Activated T-cell treated with anti-CD3 and anti-CD28 coated beads, Interleukin-2, amount 50 U/mL, for 24 hours (primary cell): ENCODE data around the gene CSTB.

Experiments
- DNase-seq: peaks from one replicate; pipeline ENCODE4 v3.0.0-alpha.2; 2020
- H3K27ac Mint-ChIP-seq: 2 replicates; pipeline ENCODE4 v1.8.0; 2020; ENCODE audit warnings: mild to moderate bottlenecking, mixed read lengths
- H3K27me3 Mint-ChIP-seq: 2 replicates; pipeline ENCODE4 v1.8.0; 2020; ENCODE audit warnings: mixed read lengths
- H3K36me3 Mint-ChIP-seq: 2 replicates; pipeline ENCODE4 v1.8.0; 2020; ENCODE audit warnings: low read depth, mixed read lengths
- H3K4me1 Mint-ChIP-seq: 2 replicates; pipeline ENCODE4 v1.8.0; 2020; ENCODE audit warnings: low read depth, mixed read lengths
- H3K4me3 Mint-ChIP-seq: 2 replicates; pipeline ENCODE4 v1.8.0; 2020; ENCODE audit warnings: mild to moderate bottlenecking, moderate library complexity, mixed read lengths
- H3K9me3 Mint-ChIP-seq: 2 replicates; pipeline ENCODE4 v1.8.0; 2020; ENCODE audit warnings: mixed read lengths

Gene CSTB

GRCh38 chr21:43771698-43772424, 4.2 kb downstream of the CSTB start:
- Mint-ChIP-seq H3K27ac (peak overlapping the region; percentile 27), H3K36me3 (peaks cover 37% of the 10 kb centered on the region), H3K9me3 (no peaks in the 10 kb centered on the region), H3K4me3 (no peak overlapping the region), H3K27me3 (no peaks in the 10 kb centered on the region), H3K4me1 (peaks cover 27% of the 10 kb centered on the region)
- no peak for DNase-seq

DNA sequence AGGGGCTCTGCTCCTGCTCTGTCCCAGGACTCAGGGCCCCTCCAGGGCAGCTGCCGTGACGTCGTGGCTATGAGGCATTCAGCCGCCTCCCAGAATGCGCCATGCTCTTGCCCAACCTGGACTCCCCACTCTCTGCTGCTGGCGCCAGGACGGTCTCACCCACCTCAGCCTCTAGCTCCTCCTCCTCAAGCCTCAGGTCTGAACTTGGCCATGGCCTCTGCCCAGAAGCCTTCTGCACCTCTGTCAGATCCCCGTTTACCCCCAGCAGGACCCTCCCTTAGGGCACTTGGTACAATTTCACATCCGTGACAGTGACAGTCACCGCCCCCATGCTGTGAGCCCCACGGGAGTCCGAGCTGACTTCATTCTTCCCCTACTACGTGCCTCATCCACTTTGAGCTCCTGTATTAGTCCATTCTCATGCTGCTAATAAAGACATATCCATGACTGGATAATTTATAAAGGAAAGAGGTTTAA, 4.9 kb downstream of the CSTB start:
- peak overlapping the region; percentile 27 for H3K27ac Mint-ChIP-seq
- H3K4me1 Mint-ChIP-seq: peaks cover 27% of the 10 kb centered on the region
- no peaks in the 10 kb centered on the region for H3K9me3 Mint-ChIP-seq
- DNase-seq: no peak
- H3K27me3 Mint-ChIP-seq: no peaks in the 10 kb centered on the region
- no peak overlapping the region for H3K4me3 Mint-ChIP-seq
- peaks cover 37% of the 10 kb centered on the region for H3K36me3 Mint-ChIP-seq

DNA sequence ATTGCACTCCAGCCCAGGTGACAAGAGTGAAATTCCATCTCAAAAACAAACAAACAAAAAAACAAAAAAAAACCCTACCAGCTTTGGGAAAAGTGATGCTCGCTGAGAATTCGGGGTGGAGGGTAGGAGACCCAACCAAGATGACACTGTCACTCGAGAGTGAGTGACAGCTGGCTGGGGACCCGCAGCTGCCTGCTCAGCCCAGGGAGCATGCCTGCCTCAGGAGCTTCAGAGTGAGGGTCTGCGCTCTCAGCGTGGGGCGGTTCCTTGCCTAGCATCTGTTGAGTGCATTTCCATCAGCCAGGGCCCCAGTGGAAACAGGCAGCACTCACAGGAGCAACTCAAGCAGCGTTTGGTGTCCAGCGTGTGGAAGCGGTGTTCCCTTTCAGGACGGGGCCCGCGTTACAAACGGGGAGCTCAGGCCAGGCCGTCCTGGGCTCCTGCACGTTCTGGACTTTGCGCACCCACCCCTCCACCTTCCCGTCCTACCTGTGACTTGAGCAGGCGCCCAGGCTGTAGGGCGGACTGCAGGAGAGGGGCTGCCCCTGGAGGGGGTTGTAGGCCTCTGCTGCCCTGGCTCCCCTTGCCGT, 5.9 kb downstream of the CSTB start:
- no peak overlapping the region for H3K4me3 Mint-ChIP-seq
- peaks cover 32% of the 10 kb centered on the region for H3K36me3 Mint-ChIP-seq
- no peak for DNase-seq
- H3K27ac Mint-ChIP-seq: no peak overlapping the region
- H3K4me1 Mint-ChIP-seq: peaks cover 22% of the 10 kb centered on the region
- H3K27me3 Mint-ChIP-seq: no peaks in the 10 kb centered on the region
- H3K9me3 Mint-ChIP-seq: no peaks in the 10 kb centered on the region

DNA sequence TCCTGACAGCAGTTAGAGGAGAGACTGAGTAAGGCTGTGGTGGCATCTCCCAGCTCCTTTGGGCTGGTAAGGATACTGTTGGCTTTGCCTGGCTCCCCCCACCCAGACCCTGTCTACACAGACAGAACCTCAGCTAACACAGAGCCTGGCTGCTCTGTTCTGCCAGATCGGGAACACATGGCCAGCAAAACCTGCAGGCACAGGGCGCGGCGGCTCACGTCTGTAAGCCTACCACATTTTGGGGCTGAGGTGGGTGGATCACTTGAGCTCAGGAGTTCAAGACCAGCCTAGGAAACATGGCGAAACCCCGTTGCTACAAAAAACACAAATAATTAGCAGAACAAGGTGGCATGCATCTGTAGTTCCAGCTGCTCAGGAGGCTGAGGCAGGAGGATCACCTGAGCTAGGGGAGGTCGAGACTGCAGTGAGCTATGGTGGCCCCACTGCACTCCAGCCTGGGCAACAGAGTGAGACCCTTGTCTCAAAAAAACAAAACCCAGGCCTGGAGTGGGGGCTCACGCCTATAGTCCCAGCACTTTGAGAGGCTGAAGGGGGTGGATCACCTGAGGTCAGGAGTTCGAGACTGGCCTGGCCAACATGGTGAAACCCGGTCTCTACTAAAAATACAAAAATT, 6.7 kb downstream of the CSTB start:
- Mint-ChIP-seq H3K4me1 (peaks cover 15% of the 10 kb centered on the region), H3K27me3 (no peaks in the 10 kb centered on the region), H3K9me3 (no peaks in the 10 kb centered on the region), H3K27ac (no peak overlapping the region), H3K36me3 (peaks cover 26% of the 10 kb centered on the region), H3K4me3 (no peak overlapping the region)
- no peak for DNase-seq

- peaks cover 11% of the 10 kb centered on the region for H3K4me1 Mint-ChIP-seq
- no peak for DNase-seq
- H3K27ac Mint-ChIP-seq: no peak overlapping the region
- no peaks in the 10 kb centered on the region for H3K27me3 Mint-ChIP-seq
- H3K9me3 Mint-ChIP-seq: no peaks in the 10 kb centered on the region
- no peak overlapping the region for H3K4me3 Mint-ChIP-seq
- H3K36me3 Mint-ChIP-seq: peaks cover 20% of the 10 kb centered on the region
These were observed 7.3 kb downstream of the CSTB start for GRCh38 chr21:43768868-43769167.

GRCh38 chr21:43767984-43768867, 7.9 kb downstream of the CSTB start:
- Mint-ChIP-seq H3K27ac (peak overlapping the region; percentile 18), H3K4me3 (no peak overlapping the region), H3K36me3 (peaks cover 17% of the 10 kb centered on the region), H3K9me3 (no peaks in the 10 kb centered on the region), H3K4me1 (peaks cover 7% of the 10 kb centered on the region), H3K27me3 (no peaks in the 10 kb centered on the region)
- DNase-seq: no peak

- H3K4me1 Mint-ChIP-seq: peaks cover 5% of the 10 kb centered on the region
- H3K4me3 Mint-ChIP-seq: no peak overlapping the region
- H3K36me3 Mint-ChIP-seq: peaks cover 18% of the 10 kb centered on the region
- H3K27ac Mint-ChIP-seq: peak overlapping the region; percentile 22
- no peaks in the 10 kb centered on the region for H3K27me3 Mint-ChIP-seq
- DNase-seq: no peak
- H3K9me3 Mint-ChIP-seq: no peaks in the 10 kb centered on the region
These were observed 8.6 kb downstream of the CSTB start for GRCh38 chr21:43767498-43767983.

DNA sequence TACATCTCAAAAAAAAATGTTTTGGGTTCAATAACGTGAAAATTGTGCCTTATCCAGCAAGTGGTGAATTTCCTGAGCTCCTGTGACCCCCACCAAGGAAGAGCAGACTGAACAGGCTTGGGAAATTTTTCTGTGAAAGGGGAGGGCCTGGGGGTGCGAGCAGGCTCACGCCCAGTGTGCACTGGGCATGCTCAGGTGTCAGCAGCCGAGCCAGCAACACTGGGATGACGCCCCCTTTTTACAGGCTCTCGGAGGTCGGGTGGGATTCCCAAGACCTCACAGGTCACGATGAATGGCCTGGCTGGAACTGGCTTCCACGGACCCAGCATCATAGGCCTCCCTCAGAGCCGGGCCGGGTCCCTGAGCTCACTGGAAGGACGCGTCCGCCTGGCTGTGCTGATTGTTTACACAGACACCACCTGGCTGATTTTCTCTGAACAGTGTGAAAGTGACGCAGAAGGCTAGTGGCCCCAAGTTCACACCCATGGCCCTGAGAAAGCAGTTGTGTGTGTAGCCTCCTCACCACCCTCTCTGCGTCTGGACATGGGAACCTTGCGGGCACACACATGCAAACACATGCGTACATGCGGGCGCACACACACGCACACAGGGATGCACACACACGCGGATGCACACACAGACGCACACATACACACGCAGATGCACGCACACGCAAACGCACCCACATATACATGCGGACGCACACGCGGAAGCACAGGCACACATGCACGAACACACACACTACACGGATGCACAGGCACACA, 9.2 kb downstream of the CSTB start:
- Mint-ChIP-seq H3K27me3 (no peaks in the 10 kb centered on the region), H3K4me1 (peaks cover 5% of the 10 kb centered on the region), H3K27ac (peak overlapping the region; percentile 22), H3K9me3 (no peaks in the 10 kb centered on the region), H3K36me3 (peaks cover 20% of the 10 kb centered on the region), H3K4me3 (no peak overlapping the region)
- DNase-seq: no peak

GRCh38 chr21:43764576-43765495, 11.3 kb downstream of the CSTB start:
- Mint-ChIP-seq H3K27ac (no peak overlapping the region), H3K4me3 (no peak overlapping the region)
- DNase-seq: no peak

GRCh38 chr21:43763901-43764523, 12.1 kb downstream of the CSTB start:
- no peak overlapping the region for H3K27ac Mint-ChIP-seq
- H3K36me3 Mint-ChIP-seq: peaks cover 40% of the 10 kb centered on the region
- H3K4me1 Mint-ChIP-seq: no peaks in the 10 kb centered on the region
- no peaks in the 10 kb centered on the region for H3K27me3 Mint-ChIP-seq
- no peak overlapping the region for H3K4me3 Mint-ChIP-seq
- no peaks in the 10 kb centered on the region for H3K9me3 Mint-ChIP-seq
- DNase-seq: no peak

More at GRCh38 chr21:43764576-43765495, 11.3 kb downstream of the CSTB start:
- peaks cover 33% of the 10 kb centered on the region for H3K36me3 Mint-ChIP-seq
- no peaks in the 10 kb centered on the region for H3K4me1 Mint-ChIP-seq
- no peaks in the 10 kb centered on the region for H3K27me3 Mint-ChIP-seq
- H3K9me3 Mint-ChIP-seq: no peaks in the 10 kb centered on the region

DNA sequence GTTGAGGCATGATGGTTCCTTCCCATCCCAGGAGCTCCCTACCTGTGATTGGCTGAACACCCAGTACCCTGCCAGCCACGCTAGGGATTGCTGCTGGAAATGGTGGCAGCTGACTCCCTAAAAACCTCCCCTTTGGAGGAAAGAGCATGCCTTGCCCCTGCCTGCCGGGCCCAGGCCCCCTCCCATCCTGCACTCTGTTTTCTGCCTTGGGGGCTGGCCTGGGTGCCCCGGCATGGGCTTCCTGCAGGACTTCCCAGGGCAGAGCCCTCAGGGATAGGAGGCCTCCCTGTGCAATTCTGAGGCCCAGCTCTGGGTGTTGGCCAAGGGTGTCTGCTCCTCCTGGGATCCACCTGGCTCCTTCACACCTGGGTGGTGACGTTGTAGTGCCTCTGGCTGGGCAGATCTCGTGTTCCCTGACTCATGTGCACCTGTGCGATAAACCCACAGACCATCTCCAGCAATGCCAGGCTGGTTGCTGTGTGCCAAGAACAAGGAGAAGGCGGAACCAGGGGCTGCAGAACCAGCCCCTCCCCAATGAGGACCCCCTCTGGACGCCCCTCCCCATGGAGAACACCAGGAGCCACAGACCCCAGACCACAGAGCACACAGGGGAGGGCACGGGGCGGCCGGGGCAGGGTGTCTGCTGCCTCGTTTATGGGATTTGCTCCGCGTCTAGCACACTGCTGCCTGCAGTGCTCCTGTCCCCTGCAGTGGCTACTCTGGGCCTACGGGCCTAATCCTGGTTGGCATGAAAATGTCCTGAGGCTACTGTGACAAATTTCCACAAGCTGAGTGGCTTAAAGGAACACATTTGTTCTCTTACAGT, 13.6 kb downstream of the CSTB start:
- Mint-ChIP-seq H3K27ac (no peak overlapping the region), H3K4me3 (no peak overlapping the region), H3K27me3 (no peaks in the 10 kb centered on the region), H3K4me1 (no peaks in the 10 kb centered on the region), H3K36me3 (peaks cover 55% of the 10 kb centered on the region), H3K9me3 (no peaks in the 10 kb centered on the region)
- DNase-seq: no peak

DNA sequence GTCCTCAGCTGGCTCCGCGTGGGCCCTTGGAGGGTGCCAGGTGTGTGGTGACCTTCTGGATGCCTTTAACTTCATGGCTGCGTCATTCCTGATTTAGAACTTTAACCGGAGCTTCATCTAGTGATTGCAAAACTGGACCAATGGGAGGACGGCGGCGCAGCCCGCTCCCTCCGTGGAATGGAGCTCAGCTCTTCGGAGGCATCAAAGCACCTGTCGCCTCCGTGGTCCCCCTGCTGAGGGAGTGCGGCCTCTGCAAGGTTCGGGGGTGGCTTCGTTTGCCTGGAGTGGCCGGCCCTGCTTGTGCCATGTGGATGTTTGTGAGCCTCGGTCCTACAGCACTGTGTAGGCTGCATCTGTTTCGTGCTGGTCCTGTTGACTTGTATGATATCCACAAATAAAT, 14.2 kb downstream of the CSTB start:
- Mint-ChIP-seq H3K4me1 (no peaks in the 10 kb centered on the region), H3K9me3 (no peaks in the 10 kb centered on the region), H3K27me3 (no peaks in the 10 kb centered on the region), H3K36me3 (peaks cover 57% of the 10 kb centered on the region), H3K4me3 (no peak overlapping the region), H3K27ac (no peak overlapping the region)
- no peak for DNase-seq
